WERI-Rb-1 (cell line): Measurements from ENCODE around the gene SETD2.
"Not testable (repeated sequence)": the region's sequence is repeated elsewhere in the genome, so short reads cannot be mapped to it uniquely, and the experiment has no call there.

ENCODE experiments used
- DNase-seq: peaks from one replicate; pipeline ENCODE4 v3.0.0-alpha.2; 2020
- H3K27ac ChIP-seq: fragments of 250-450 bp; sonication (Bioruptor Pico); 2 replicates; pipeline ENCODE4 v1.5.1; 2020; ENCODE audit warnings: mild to moderate bottlenecking, moderate library complexity
- H3K27me3 ChIP-seq: fragments of 250-450 bp; sonication (Bioruptor Pico); 2 replicates; pipeline ENCODE4 v1.5.1; 2021; ENCODE audit warnings: mild to moderate bottlenecking, low read depth, moderate library complexity; ENCODE audit not compliant: insufficient read depth, severe bottlenecking
- H3K36me3 ChIP-seq: fragments of 250-450 bp; sonication (Bioruptor Pico); 2 replicates; pipeline ENCODE4 v1.5.1; 2020; ENCODE audit warnings: mild to moderate bottlenecking, moderate library complexity
- H3K4me3 ChIP-seq: 2 replicates; pipeline ENCODE4 v1.5.1; 2011; ENCODE audit warnings: low read depth, mild to moderate bottlenecking, control low read depth, low read length
- H3K9me3 ChIP-seq: fragments of 250-450 bp; sonication (Bioruptor Pico); 2 replicates; pipeline ENCODE4 v1.5.1; 2021; ENCODE audit warnings: mild to moderate bottlenecking, moderate library complexity; ENCODE audit not compliant: severe bottlenecking
- CTCF ChIP-seq: IDR thresholded peaks from 2 replicates; pipeline ENCODE4 v1.5.1; 2011; ENCODE audit warnings: low read depth, mild to moderate bottlenecking, control low read depth, inconsistent platforms, low read length

Gene SETD2

GRCh38 chr3:47034868-47035489 is 128.9 kb downstream of the SETD2 start:
- no peak for DNase-seq
- Histone ChIP-seq H3K27ac (no peak overlapping the region), H3K9me3 (no peaks in the 10 kb centered on the region), H3K4me3 (no peak overlapping the region), H3K27me3 (no peaks in the 10 kb centered on the region), H3K36me3 (peaks cover 57% of the 10 kb centered on the region)
- TF ChIP-seq CTCF = no peak

- not testable (repeated sequence) for H3K9me3 ChIP-seq, H3K27ac ChIP-seq, H3K4me3 ChIP-seq, DNase-seq, H3K27me3 ChIP-seq
- H3K36me3 ChIP-seq = peaks cover 30% of the 10 kb centered on the region
Measured at GRCh38 chr3:47031041-47031440, 132.9 kb downstream of the SETD2 start.

DNA sequence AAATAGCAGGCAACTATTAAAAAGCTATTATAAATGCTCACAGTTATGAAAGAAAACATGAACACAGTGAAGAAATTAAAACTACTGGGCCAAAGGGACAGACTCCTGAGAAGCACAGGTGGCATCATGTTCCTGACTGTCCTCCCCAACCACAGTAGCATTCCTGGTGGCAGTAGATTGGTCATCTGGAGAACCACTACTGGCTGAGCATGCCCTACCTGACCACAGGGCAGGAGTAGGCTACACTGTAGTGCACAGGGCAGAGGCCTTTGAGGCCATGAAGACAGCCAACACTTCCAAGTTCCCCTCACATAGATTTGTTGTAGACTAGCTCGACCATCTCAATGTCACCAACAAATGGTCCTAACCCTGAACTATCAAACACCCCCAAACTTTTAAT is 135.2 kb downstream of the SETD2 start:
- H3K27ac ChIP-seq = no peak overlapping the region
- no peak overlapping the region for H3K4me3 ChIP-seq
- no peak for TF ChIP-seq CTCF
- peaks cover 10% of the 10 kb centered on the region for H3K36me3 ChIP-seq
- H3K27me3 ChIP-seq = no peaks in the 10 kb centered on the region
- H3K9me3 ChIP-seq = no peaks in the 10 kb centered on the region
- DNase-seq = no peak

GRCh38 chr3:47028146-47028545 is 135.8 kb downstream of the SETD2 start:
- TF ChIP-seq CTCF = no peak
- Histone ChIP-seq H3K9me3 (no peaks in the 10 kb centered on the region), H3K27me3 (no peaks in the 10 kb centered on the region), H3K36me3 (peaks cover 8% of the 10 kb centered on the region; the same call in 1 of the 2 replicates), H3K4me3 (no peak overlapping the region), H3K27ac (no peak overlapping the region)
- no peak for DNase-seq

- not testable (repeated sequence) for H3K4me3 ChIP-seq, H3K27ac ChIP-seq, DNase-seq, H3K9me3 ChIP-seq, H3K36me3 ChIP-seq, H3K27me3 ChIP-seq
Measured at GRCh38 chr3:47026432-47026831, 137.5 kb downstream of the SETD2 start.

DNA sequence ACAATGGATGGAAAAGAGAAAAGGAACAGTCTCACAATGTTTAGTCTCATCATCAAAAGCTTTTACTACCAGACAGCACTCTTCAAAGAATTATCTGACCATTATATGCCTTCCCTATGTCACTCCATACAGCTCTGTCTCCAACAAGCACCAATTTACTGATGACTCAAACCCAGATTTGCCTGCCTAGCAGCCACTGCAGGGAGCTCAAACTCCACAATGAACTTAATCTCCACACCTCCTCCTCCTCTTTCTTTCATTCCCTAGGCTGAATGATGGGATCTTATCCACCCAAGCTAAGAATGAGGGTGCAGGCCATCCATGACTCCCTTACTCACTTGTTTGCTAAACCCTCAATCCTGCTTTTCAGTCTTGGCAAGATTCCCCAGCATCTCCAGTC is 139.0 kb downstream of the SETD2 start:
- H3K27ac ChIP-seq = no peak overlapping the region
- H3K4me3 ChIP-seq = no peak overlapping the region
- no peak for TF ChIP-seq CTCF
- peaks cover 3% of the 10 kb centered on the region for H3K36me3 ChIP-seq
- no peak for DNase-seq
- no peaks in the 10 kb centered on the region for H3K9me3 ChIP-seq
- H3K27me3 ChIP-seq = no peaks in the 10 kb centered on the region

DNA sequence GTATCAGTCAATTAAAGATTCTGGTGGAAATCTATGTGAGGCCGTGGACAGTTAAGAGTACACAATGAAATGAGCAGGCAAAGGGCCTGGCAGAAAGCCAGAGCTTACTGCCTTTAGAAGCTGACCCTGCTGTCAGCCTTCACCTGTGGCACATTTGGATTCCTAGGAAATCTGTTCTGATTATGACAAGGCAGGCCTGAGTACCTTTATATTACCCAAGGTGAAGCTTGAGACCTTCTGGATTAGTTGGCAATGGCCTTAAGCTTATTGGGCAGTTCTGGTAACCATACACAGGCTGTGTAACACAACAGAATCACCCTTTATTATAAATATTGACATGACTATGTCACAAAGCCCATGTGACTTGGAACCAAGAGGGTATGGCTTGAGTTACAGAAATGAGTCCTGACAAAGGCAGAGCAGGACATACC is 141.3 kb downstream of the SETD2 start:
- Histone ChIP-seq H3K27me3 (no peaks in the 10 kb centered on the region), H3K4me3 (no peak overlapping the region), H3K36me3 (peaks cover 24% of the 10 kb centered on the region), H3K27ac (no peak overlapping the region), H3K9me3 (no peaks in the 10 kb centered on the region)
- TF ChIP-seq CTCF = no peak
- no peak for DNase-seq
